Omental fat pad (tissue), 4 donors: ENCODE data around the gene CBX8. TPM values are rescaled to one million over a fixed set of nuclear protein-coding genes. Genes with fewer than 3 reads are reported as not detected.

Experiments
- ATAC-seq: fragments of 150-250 bp; one replicate; pipeline ENCODE4 v1.9.1; 2016; ENCODE audit warnings: mild to moderate bottlenecking, moderate library complexity; ENCODE audit not compliant: low FRiP score
- DNase-seq: peaks from one replicate; pipeline ENCODE4 v3.0.0-alpha.2; 2019; ENCODE audit warnings: low spot score
- CTCF ChIP-seq, 3 donors: fragments of 450-650 bp; IDR thresholded peaks; one replicate each; pipeline ENCODE4 v1.5.1; 2016 to 2017; ENCODE audit warnings: antibody characterized with exemption in 3 of 3, mild to moderate bottlenecking in 3 of 3, moderate library complexity in 2 of 3
- total RNA-seq, 4 donors: library from RNA; depleted of rRNA; stranded (reverse); fragments of >200 nt; gene quantifications; one replicate each; pipeline ENCODE4 v1.1.0, GENCODE V29; 2016

The CBX8 gene
- total RNA-seq, 4 donors from 2014 or later = 0.88 to 2.2 (median 1.2) TPM

- ATAC-seq = no peak
- DNase-seq = no peak
- no peak for TF ChIP-seq CTCF (IDR thresholded peaks at IDR 0.05)
Measured at GRCh38 chr17:79837888-79838521, 41.1 kb upstream of the CBX8 start.

- no peak for TF ChIP-seq CTCF (IDR thresholded peaks at IDR 0.05)
- ATAC-seq (no peak), DNase-seq (peak; percentile 47)
Measured at GRCh38 chr17:79836972-79837887, 40.4 kb upstream of the CBX8 start.

- TF ChIP-seq CTCF (IDR thresholded peaks at IDR 0.05) = no peak
- DNase-seq (no peak), ATAC-seq (no peak)
Measured at GRCh38 chr17:79836510-79836971, 39.7 kb upstream of the CBX8 start.

GRCh38 chr17:79835953-79836509 lies 39.2 kb upstream of the CBX8 start:
- DNase-seq = no peak
- ATAC-seq = no peak
- no peak for TF ChIP-seq CTCF (IDR thresholded peaks at IDR 0.05)

GRCh38 chr17:79835470-79835899 lies 38.6 kb upstream of the CBX8 start:
- DNase-seq (no peak), ATAC-seq (no peak)
- TF ChIP-seq CTCF (IDR thresholded peaks at IDR 0.05) = no peak

- no peak for TF ChIP-seq CTCF (IDR thresholded peaks at IDR 0.05)
- ATAC-seq (no peak), DNase-seq (no peak)
Measured at GRCh38 chr17:79834565-79835469, 37.9 kb upstream of the CBX8 start.
